Measurements from ENCODE around the gene DEFB124. TPM values are rescaled to one million over a fixed set of nuclear protein-coding genes. Genes with fewer than 3 reads are reported as not detected.

Gene DEFB124
- total RNA-seq, 3 donors from 2014 or later (not counting 1 experiment from before 2014, with no cell fraction given) = not detected

GRCh38 chr20:31497838-31498540 lies 23.1 kb upstream of the DEFB124 start:
- Histone ChIP-seq H3K4me1 (ENCODE audit: control insufficient read depth, insufficient read depth, low read length) (peaks cover 2% of the 10 kb centered on the region), H3K27ac (ENCODE audit: low read length) (no peak overlapping the region), H3K4me3 (ENCODE audit: low read length) (no peak overlapping the region), H3K9me3 (ENCODE audit: control insufficient read depth, insufficient read depth, low read length) (no peaks in the 10 kb centered on the region), H3K27me3 (ENCODE audit: control insufficient read depth, insufficient read depth, low read length) (peaks cover 2% of the 10 kb centered on the region), H3K36me3 (ENCODE audit: control insufficient read depth, insufficient read depth, low read length) (no peaks in the 10 kb centered on the region)
- no peak for TF ChIP-seq CTCF (IDR thresholded peaks at IDR 0.05)
- Mint-ChIP-seq H3K27ac (no peak overlapping the region), H3K36me3 (no peaks in the 10 kb centered on the region), H3K27me3 (ENCODE audit: low read depth in 2 of 2) (peaks cover 8 to 33% of the 10 kb centered on the region in 2 donors), H3K4me1 (no peaks in the 10 kb centered on the region), H3K4me3 (no peak overlapping the region), H3K9me3 (no peaks in the 10 kb centered on the region)
- no peak for ATAC-seq
- WGBS (ENCODE audit: insufficient coverage) = 59% methylated on average over 6 of the region's 6 CpGs
- no peak for DNase-seq
- intact Hi-C loops (cut with micrococcal nuclease) = no loop called here

GRCh38 chr20:31496761-31497295 lies 21.9 kb upstream of the DEFB124 start:
- Mint-ChIP-seq H3K9me3 (no peaks in the 10 kb centered on the region), H3K4me3 (no peak overlapping the region), H3K27ac (no peak overlapping the region), H3K4me1 (no peaks in the 10 kb centered on the region), H3K27me3 (ENCODE audit: low read depth in 2 of 2) (peaks cover 8 to 33% of the 10 kb centered on the region in 2 donors), H3K36me3 (no peaks in the 10 kb centered on the region)
- ATAC-seq = no peak
- Histone ChIP-seq H3K27me3 (ENCODE audit: control insufficient read depth, insufficient read depth, low read length) (peaks cover 2% of the 10 kb centered on the region), H3K36me3 (ENCODE audit: control insufficient read depth, insufficient read depth, low read length) (no peaks in the 10 kb centered on the region), H3K27ac (ENCODE audit: low read length) (no peak overlapping the region), H3K4me3 (ENCODE audit: low read length) (no peak overlapping the region), H3K9me3 (ENCODE audit: control insufficient read depth, insufficient read depth, low read length) (no peaks in the 10 kb centered on the region), H3K4me1 (ENCODE audit: control insufficient read depth, insufficient read depth, low read length) (no peaks in the 10 kb centered on the region)
- intact Hi-C loops (cut with micrococcal nuclease) = no loop called here
- no peak for TF ChIP-seq CTCF (IDR thresholded peaks at IDR 0.05)
- WGBS (ENCODE audit: insufficient coverage) = 73% methylated on average over 15 of the region's 15 CpGs
- DNase-seq = no peak

- 96% methylated on average over 2 of the region's 2 CpGs for WGBS (ENCODE audit: insufficient coverage)
- H3K9me3 ChIP-seq (ENCODE audit: control insufficient read depth, insufficient read depth, low read length) = no peaks in the 10 kb centered on the region
- H3K4me1 Mint-ChIP-seq = no peaks in the 10 kb centered on the region
Observed at GRCh38 chr20:31494131-31494530, 19.2 kb upstream of the DEFB124 start.

More at GRCh38 chr20:31494131-31494530, 19.2 kb upstream of the DEFB124 start:
- Mint-ChIP-seq H3K27me3 (ENCODE audit: low read depth in 2 of 2) (peaks cover 8 to 33% of the 10 kb centered on the region in 2 donors), H3K36me3 (no peaks in the 10 kb centered on the region), H3K9me3 (no peaks in the 10 kb centered on the region), H3K27ac (no peak overlapping the region), H3K4me3 (no peak overlapping the region)
- intact Hi-C loops (cut with micrococcal nuclease) = no loop called here
- no peak overlapping the region for H3K27ac ChIP-seq (ENCODE audit: low read length)
- H3K36me3 ChIP-seq (ENCODE audit: control insufficient read depth, insufficient read depth, low read length) = no peaks in the 10 kb centered on the region
- DNase-seq = no peak
- H3K4me3 ChIP-seq (ENCODE audit: low read length) = no peak overlapping the region
- no peak for ATAC-seq
- TF ChIP-seq CTCF (IDR thresholded peaks at IDR 0.05) = no peak
- H3K4me1 ChIP-seq (ENCODE audit: control insufficient read depth, insufficient read depth, low read length) = no peaks in the 10 kb centered on the region
- peaks cover 2% of the 10 kb centered on the region for H3K27me3 ChIP-seq (ENCODE audit: control insufficient read depth, insufficient read depth, low read length)

Data from natural killer cell (primary cell).